HUES6 (cell line): ENCODE measurements around the gene COG4.

Experiments
- H3K27ac ChIP-seq: 2 replicates; pipeline ENCODE4 v1.7.0; 2013; ENCODE audit warnings: low read depth, mild to moderate bottlenecking, low read length, inconsistent platforms
- H3K27me3 ChIP-seq: 2 replicates; pipeline ENCODE4 v1.6.1; 2013; ENCODE audit warnings: low read length; ENCODE audit not compliant: control insufficient read depth, insufficient read depth
- H3K36me3 ChIP-seq: 2 replicates; pipeline ENCODE4 v1.6.1; 2013; ENCODE audit warnings: low read length; ENCODE audit not compliant: control insufficient read depth, insufficient read depth
- H3K4me1 ChIP-seq: 2 replicates; pipeline ENCODE4 v1.6.1; 2013; ENCODE audit warnings: low read length; ENCODE audit not compliant: control insufficient read depth, insufficient read depth
- H3K4me3 ChIP-seq: 2 replicates; pipeline ENCODE4 v1.5.1; 2013; ENCODE audit warnings: low read depth, low read length
- H3K9ac ChIP-seq: one replicate; pipeline ENCODE4 v1.6.1; 2013; ENCODE audit warnings: mild to moderate bottlenecking, low read length
- H3K9me3 ChIP-seq: 2 replicates; pipeline ENCODE4 v1.6.1; 2013; ENCODE audit warnings: low read depth, low read length; ENCODE audit not compliant: control insufficient read depth, insufficient read depth

The COG4 gene

DNA sequence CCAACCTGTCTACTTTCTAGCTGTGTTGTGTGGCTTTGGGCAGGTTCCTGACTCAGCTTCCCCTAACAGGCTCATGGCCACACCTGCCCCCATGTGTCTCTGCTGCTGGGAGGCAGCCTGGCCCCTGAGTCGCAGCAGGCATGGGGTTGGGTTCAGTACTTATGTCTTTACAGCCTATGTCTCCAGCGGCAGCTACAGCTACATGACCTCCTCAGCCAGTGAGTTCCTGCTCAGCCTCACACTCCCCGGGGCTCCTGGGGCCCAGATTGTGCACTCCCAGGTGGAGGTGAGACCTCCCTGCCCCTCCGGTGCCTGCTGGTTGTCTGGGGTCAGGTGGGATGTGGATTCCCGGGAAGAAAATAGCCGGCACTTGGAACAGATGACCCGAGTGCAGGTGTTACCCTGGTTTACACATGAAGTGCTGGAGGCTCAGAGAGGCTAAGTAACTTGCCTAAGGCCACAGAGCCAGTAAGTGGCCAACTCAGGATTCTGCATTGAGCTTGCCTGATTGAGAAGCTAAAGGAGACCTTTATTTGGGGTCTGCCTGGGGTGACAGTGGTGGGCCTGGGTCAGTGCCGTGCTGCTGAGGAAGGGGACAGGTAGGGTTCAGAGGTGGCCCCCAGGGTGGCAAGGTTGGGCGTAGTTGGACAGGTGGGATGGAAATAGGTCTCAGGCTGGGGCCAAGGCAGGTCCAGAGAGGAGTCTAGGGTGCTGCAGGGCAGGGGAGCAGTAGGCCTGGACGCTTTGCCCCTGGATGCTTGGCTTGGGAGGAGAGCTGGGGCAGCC is 53.0 kb downstream of the COG4 start:
- Histone ChIP-seq H3K9me3 (no peaks in the 10 kb centered on the region), H3K4me1 (no peaks in the 10 kb centered on the region), H3K27ac (no peak overlapping the region), H3K9ac (no peak overlapping the region), H3K4me3 (no peak overlapping the region), H3K36me3 (peaks cover 8% of the 10 kb centered on the region; the same call in 1 of the 2 replicates), H3K27me3 (no peaks in the 10 kb centered on the region)

DNA sequence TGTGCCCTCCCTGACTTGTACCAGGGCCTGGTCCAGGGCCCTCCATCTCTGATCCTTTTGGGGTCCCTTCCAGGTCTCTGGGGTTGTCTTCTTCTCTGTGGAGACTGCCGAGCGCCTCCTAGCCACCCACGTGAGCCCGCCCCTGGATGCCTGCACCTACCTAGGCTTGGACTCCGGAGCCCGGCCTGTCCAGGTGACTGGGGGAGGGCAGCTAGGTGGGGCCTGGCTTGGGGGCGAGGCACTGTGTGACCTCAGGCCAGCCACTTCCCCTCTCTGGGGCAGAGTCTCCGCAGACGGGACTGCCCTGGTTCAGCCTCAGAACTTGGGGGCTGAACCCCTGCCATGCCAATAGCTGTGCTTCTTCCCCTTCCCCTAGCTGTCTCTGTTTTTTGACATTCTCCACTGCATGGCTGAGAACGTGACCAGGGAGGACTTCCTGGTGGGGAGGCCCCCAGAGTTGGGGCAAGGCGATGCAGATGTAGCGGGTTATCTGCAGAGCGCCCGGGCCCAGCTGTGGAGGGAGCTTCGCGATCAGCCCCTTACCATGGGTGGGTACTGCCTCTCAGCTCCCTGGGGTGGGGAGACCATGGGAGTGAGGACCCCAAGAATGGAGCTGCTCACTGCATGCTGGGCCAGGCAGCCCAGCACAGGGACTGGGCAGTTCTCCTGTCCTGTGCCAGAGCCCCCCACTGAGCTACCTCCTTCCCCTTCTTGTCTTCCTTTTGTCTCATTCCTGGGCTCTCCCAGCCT is 54.4 kb downstream of the COG4 start:
- Histone ChIP-seq H3K9ac (no peak overlapping the region), H3K27me3 (no peaks in the 10 kb centered on the region)

DNA sequence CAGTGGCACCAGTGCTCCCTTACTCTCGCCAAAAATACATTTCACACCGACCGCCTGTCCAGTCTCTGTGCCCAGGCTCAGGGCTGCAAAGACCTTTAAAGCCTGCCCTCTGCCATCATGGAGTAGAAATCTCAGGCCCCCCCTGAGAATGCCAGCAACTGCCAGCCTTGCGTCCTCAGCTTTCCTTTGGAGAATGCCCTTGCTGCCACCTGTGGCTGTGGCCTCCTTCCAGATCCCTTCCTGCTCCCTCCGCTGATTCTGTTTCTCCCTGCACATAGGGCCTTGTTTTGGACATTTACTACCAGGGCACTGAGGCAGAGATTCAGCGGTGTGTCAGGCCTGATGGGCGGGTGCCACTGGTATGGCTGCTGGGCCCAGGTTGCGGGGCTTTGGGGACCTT is 55.7 kb downstream of the COG4 start:
- no peaks in the 10 kb centered on the region for H3K9me3 ChIP-seq
- H3K27me3 ChIP-seq = no peaks in the 10 kb centered on the region
- no peak overlapping the region for H3K9ac ChIP-seq

More for the DNA sequence above, 54.4 kb downstream of the COG4 start:
- Histone ChIP-seq H3K36me3 (peaks cover 5% of the 10 kb centered on the region), H3K9me3 (no peaks in the 10 kb centered on the region), H3K4me1 (no peaks in the 10 kb centered on the region), H3K27ac (no peak overlapping the region), H3K4me3 (no peak overlapping the region)

DNA sequence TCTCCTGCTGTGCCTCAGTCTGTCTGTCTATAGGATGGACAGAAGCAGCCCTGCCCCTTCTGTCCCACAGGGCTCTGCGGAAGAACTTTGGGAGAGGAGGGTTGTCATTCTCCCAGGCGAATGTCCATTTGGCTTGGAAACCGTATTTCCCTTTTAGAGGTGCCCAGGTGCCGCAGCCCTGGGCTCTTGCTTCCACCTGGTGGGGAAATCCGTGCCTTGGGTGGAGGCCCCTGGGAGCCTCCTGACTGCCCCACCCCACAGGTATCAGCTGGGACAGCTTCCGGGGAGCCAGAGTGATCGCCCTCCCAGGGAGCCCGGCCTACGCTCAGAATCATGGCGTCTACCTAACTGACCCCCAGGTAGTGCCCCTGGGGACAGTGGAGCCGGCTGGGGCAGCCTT is 56.2 kb downstream of the COG4 start:
- H3K4me3 ChIP-seq = no peak overlapping the region
- H3K27ac ChIP-seq = no peak overlapping the region
- H3K9me3 ChIP-seq = no peaks in the 10 kb centered on the region
- H3K9ac ChIP-seq = no peak overlapping the region
- H3K4me1 ChIP-seq = no peaks in the 10 kb centered on the region
- peaks cover 10% of the 10 kb centered on the region for H3K36me3 ChIP-seq
- no peaks in the 10 kb centered on the region for H3K27me3 ChIP-seq

More for the DNA sequence above, 55.7 kb downstream of the COG4 start:
- Histone ChIP-seq H3K27ac (no peak overlapping the region), H3K4me1 (no peaks in the 10 kb centered on the region), H3K36me3 (peaks cover 10% of the 10 kb centered on the region), H3K4me3 (no peak overlapping the region)

DNA sequence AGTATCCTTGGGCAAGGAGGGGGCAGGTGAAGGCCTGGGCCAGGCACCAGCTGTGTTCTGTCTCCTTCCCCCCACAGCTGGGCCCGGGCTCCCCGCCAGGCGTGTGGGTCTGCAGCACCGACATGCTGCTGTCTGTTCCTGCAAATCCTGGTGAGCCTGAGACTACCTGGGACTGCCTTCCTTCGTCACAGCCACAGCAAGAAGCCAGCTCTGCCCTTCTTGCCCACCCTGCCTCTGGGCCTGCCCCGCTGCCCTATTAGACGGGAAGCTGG is 56.6 kb downstream of the COG4 start:
- Histone ChIP-seq H3K36me3 (peaks cover 10% of the 10 kb centered on the region), H3K4me1 (no peaks in the 10 kb centered on the region), H3K27ac (no peak overlapping the region), H3K9ac (no peak overlapping the region), H3K9me3 (no peaks in the 10 kb centered on the region), H3K27me3 (no peaks in the 10 kb centered on the region), H3K4me3 (no peak overlapping the region)

DNA sequence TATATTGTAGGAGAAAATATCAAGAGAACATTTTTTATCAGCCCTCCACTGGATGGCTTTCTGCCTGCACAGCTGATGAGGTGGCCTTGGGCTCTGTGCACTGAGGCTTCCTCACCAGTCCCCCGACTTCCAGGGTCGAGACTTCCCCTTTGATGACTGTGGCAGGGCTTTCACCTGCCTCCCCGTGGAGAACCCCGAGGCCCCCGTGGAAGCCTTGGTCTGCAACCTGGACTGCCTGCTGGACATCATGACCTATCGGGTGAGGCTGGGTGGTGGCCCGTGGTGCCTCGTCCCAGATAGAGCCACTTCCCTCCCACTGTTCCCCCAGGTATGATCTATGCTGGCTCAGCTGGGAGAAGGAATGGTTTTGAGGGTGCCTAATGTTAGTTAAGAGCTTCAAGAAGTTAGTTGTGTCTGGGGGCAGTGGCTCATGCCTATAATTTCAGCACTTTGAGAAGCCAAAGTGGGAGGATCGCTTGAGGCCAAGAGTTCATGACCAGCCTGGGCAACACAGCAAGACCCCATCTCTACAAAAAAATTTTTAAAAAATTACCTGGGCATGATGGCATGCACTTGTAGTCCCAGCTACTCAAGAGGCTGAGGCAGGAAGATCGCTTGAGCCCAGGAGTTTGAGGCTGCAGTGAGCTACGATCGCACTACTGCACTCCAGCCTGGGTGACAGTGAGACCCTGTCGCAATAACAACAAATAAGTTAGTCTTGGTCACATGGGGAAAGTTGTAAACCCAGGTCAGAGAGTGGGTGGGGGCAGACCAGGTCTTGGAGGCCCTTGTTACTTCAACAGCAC is 57.2 kb downstream of the COG4 start:
- Histone ChIP-seq H3K27ac (no peak overlapping the region), H3K36me3 (peaks cover 10% of the 10 kb centered on the region), H3K9me3 (no peaks in the 10 kb centered on the region), H3K27me3 (no peaks in the 10 kb centered on the region), H3K4me1 (peaks cover 2% of the 10 kb centered on the region; the same call in 1 of the 2 replicates), H3K9ac (no peak overlapping the region), H3K4me3 (no peak overlapping the region)

DNA sequence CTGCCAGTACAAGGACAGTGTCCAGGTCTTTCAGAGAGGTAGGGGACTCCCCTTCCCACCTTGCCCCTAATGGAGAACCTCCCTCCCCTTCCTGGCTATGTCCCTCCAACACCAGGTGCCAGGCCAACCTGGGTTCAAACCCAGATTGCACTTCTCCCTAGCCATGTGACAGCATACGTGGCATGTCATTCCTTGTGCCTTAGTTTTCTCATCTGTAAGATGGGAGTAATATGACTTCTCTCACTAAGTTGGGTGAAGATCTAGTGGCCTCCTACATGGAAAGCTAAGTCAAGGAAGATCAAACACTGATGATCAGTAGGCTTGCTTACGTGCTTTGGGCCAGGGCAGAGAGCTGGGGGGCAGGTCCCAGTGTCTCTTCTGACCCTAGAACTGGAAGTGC is 60.1 kb downstream of the COG4 start:
- Histone ChIP-seq H3K4me1 (peaks cover 5% of the 10 kb centered on the region; the same call in 1 of the 2 replicates), H3K9ac (no peak overlapping the region), H3K27ac (no peak overlapping the region), H3K9me3 (no peaks in the 10 kb centered on the region), H3K36me3 (peaks cover 10% of the 10 kb centered on the region), H3K4me3 (no peak overlapping the region), H3K27me3 (no peaks in the 10 kb centered on the region)

DNA sequence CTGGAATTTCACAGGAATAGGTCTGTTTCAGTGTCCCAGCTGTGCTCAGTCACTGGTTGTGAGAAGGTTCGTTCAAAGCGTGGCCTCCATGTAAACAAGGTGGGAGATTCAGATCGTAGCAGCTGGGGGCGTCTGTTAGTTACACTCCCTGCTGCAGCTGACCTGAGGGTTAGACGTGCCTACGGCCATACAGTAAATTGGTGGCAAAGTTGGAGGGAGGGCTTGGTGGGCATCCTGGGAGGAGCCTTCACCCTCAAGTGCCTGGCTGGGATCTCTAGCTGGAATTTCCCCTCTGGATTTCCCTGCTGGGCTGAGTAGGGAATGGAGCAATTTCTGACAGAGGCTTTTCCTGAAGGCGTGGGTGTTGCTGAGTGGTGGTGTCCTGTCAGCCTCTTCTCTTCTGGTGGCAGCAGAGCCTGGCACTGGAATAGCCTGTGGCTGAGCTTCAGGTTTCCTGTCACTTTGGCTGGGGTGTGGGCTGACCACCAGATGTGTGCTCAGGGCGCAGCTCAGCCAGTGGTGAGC is 62.6 kb downstream of the COG4 start:
- Histone ChIP-seq H3K27me3 (no peaks in the 10 kb centered on the region), H3K4me1 (peaks cover 5% of the 10 kb centered on the region; the same call in 1 of the 2 replicates), H3K27ac (no peak overlapping the region), H3K4me3 (no peak overlapping the region), H3K9me3 (no peaks in the 10 kb centered on the region), H3K36me3 (peaks cover 10% of the 10 kb centered on the region), H3K9ac (no peak overlapping the region)

DNA sequence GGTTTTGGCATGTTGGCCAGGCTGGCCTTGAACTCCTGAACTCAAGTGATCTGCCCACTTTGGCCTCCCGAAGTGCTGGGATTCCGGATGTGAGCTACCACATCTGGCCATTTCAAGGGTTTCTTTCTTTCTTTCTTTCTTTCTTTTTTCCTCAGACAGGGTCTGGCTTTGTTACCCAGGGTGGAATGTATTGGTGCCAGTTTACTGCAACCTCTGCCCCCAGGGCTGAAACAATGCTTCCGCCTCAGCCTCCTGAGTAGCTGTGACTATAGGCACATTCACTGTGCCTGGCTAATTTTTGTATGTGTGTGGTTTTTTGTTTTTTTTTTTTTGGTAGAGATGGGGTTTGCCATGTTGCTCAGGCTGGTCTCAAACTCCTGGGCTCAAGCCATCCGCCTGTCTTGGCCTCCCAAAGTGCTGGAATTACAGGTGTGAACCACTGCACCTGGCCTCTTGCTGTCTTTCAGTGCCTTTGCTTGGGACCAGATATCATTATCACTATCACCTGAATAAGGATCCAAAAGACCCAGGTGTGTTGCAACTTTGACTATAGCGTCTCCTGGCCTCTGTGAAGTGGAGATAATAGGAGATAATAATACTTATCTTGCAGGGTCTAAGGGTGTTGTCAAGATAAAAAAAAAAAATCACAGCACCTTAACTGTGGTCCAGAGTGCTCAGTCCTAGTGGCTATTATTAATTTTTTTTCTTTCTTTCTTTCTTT is 65.7 kb downstream of the COG4 start:
- no peaks in the 10 kb centered on the region for H3K36me3 ChIP-seq
- H3K27me3 ChIP-seq = no peaks in the 10 kb centered on the region
- H3K4me3 ChIP-seq = no peak overlapping the region
- H3K9me3 ChIP-seq = no peaks in the 10 kb centered on the region
- H3K9ac ChIP-seq = no peak overlapping the region
- no peak overlapping the region for H3K27ac ChIP-seq
- peaks cover 12% of the 10 kb centered on the region for H3K4me1 ChIP-seq

DNA sequence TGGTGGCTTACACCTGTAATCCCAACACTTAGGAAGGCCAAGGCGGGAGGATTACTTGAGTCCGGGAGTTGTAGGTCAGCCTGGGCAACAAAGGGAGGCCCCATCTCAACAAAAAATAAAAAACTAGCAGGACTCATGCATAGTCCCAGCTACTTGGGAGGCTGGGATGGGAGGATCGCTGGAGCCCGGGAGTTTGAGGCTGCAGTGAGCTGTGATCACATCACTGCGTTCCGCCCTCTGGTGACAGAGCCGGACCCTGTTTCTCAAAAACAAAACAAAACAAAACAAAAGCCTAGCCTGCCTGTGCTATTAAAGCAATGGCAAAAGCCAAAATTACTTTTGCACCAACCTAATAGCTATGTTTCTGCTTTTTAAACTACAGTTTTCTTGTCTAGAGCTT is 67.4 kb downstream of the COG4 start:
- Histone ChIP-seq H3K27ac (no peak overlapping the region), H3K9ac (no peak overlapping the region), H3K27me3 (no peaks in the 10 kb centered on the region)

More for the DNA sequence above, 67.4 kb downstream of the COG4 start:
- Histone ChIP-seq H3K36me3 (no peaks in the 10 kb centered on the region), H3K9me3 (no peaks in the 10 kb centered on the region), H3K4me3 (no peak overlapping the region), H3K4me1 (peaks cover 7% of the 10 kb centered on the region)
